ENCODE measurements around the gene VTN.
A peak's percentile ranks its signal among the peaks of the same experiment; 100 is the strongest.
"Not testable (repeated sequence)": the region's sequence is repeated elsewhere in the genome, so short reads cannot be mapped to it uniquely, and the experiment has no call there.

Gene VTN

DNA sequence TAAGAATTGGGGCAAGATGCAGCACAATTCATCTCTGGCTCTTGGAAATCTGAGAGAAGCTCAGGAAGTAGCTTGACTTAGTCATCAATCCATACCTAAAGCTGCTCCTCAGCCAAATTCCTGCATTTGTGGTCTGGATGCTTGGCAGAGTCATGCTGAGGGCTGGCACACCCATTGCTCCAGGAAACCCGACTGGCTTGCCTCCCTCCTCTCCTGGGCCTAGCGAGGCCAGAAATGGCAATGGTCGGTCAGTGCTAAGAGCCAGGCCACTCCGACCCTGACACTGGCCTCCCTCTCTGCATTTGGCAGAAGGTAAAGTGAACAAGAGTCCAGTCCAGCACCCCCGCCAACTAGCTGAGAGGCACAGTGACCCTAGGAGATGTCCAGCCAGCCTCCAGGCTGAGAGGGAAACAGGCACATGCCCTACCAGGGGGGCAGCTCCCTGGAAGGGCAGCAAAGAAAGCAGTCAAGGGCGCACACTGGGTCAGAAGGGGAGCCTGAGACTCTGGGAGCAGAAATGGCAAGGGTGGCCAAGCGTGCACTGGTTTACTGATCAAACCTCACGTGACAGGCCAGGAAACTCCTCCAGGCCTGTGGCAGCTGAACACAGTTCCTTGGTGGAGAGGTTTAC lies 22.7 kb downstream of the VTN start:
- Mint-ChIP-seq H3K27me3 (ENCODE audit: low read depth) (no peaks in the 10 kb centered on the region), H3K9me3 (no peaks in the 10 kb centered on the region), H3K4me3 (no peak overlapping the region), H3K27ac (no peak overlapping the region), H3K36me3 (ENCODE audit: low read depth) (peaks cover 50% of the 10 kb centered on the region), H3K4me1 (ENCODE audit: low read depth) (no peaks in the 10 kb centered on the region)
- DNase-seq (ENCODE audit: low spot score): no peak

DNA sequence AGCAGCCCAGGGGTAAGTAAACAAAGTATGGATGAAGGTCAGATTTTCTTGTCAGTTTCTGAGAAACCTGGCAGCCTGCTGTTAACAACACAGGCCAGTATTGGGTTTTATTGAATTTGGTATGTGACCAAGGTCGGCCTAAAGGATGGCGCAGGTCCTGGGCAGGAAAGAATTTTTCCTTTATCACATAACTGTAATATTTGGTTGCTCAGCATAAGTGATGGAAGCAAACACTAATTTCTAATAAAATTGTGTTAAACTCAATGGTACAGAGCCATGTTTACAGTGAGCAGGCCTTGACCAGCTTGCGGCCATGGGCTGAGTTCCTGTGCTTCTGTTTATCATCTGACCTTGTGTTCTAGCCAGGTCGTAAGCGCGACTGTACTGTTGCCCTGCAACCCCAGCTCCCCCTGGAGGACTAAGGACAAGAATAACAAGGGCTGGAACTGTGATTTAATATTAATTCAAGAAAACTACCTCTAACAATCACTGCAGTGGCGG lies 23.3 kb downstream of the VTN start:
- Mint-ChIP-seq H3K36me3 (ENCODE audit: low read depth) (peaks cover 51% of the 10 kb centered on the region), H3K27me3 (ENCODE audit: low read depth) (no peaks in the 10 kb centered on the region), H3K27ac (no peak overlapping the region), H3K4me3 (no peak overlapping the region), H3K9me3 (no peaks in the 10 kb centered on the region), H3K4me1 (ENCODE audit: low read depth) (no peaks in the 10 kb centered on the region)
- DNase-seq (ENCODE audit: low spot score): no peak

- Mint-ChIP-seq H3K27me3 (ENCODE audit: low read depth) (no peaks in the 10 kb centered on the region), H3K4me1 (ENCODE audit: low read depth) (no peaks in the 10 kb centered on the region), H3K27ac (no peak overlapping the region), H3K4me3 (no peak overlapping the region), H3K36me3 (ENCODE audit: low read depth) (peaks cover 54% of the 10 kb centered on the region), H3K9me3 (no peaks in the 10 kb centered on the region)
- DNase-seq (ENCODE audit: low spot score): no peak
These were observed 23.9 kb downstream of the VTN start for GRCh38 chr17:28346199-28346580.

- no peak overlapping the region for H3K27ac Mint-ChIP-seq
- H3K4me1 Mint-ChIP-seq (ENCODE audit: low read depth): no peaks in the 10 kb centered on the region
- H3K4me3 Mint-ChIP-seq: no peak overlapping the region
- H3K36me3 Mint-ChIP-seq (ENCODE audit: low read depth): peaks cover 50% of the 10 kb centered on the region
- H3K9me3 Mint-ChIP-seq: no peaks in the 10 kb centered on the region
- DNase-seq (ENCODE audit: low spot score): no peak
- no peaks in the 10 kb centered on the region for H3K27me3 Mint-ChIP-seq (ENCODE audit: low read depth)
These were observed 24.5 kb downstream of the VTN start for GRCh38 chr17:28345419-28346198.

GRCh38 chr17:28344435-28344901 lies 25.6 kb downstream of the VTN start:
- no peaks in the 10 kb centered on the region for H3K9me3 Mint-ChIP-seq
- H3K27ac Mint-ChIP-seq: no peak overlapping the region
- H3K36me3 Mint-ChIP-seq (ENCODE audit: low read depth): peaks cover 48% of the 10 kb centered on the region
- H3K4me1 Mint-ChIP-seq (ENCODE audit: low read depth): no peaks in the 10 kb centered on the region
- H3K4me3 Mint-ChIP-seq: no peak overlapping the region
- no peak for DNase-seq (ENCODE audit: low spot score)
- H3K27me3 Mint-ChIP-seq (ENCODE audit: low read depth): no peaks in the 10 kb centered on the region

GRCh38 chr17:28344011-28344410 lies 26.1 kb downstream of the VTN start:
- Mint-ChIP-seq H3K27me3 (ENCODE audit: low read depth) (no peaks in the 10 kb centered on the region), H3K36me3 (ENCODE audit: low read depth) (peaks cover 48% of the 10 kb centered on the region), H3K9me3 (no peaks in the 10 kb centered on the region), H3K27ac (no peak overlapping the region), H3K4me1 (ENCODE audit: low read depth) (no peaks in the 10 kb centered on the region), H3K4me3 (no peak overlapping the region)
- no peak for DNase-seq (ENCODE audit: low spot score)

- Mint-ChIP-seq H3K9me3 (no peaks in the 10 kb centered on the region), H3K4me1 (ENCODE audit: low read depth) (peaks cover under 1% of the 10 kb centered on the region), H3K27ac (no peak overlapping the region), H3K4me3 (no peak overlapping the region), H3K27me3 (ENCODE audit: low read depth) (no peaks in the 10 kb centered on the region), H3K36me3 (ENCODE audit: low read depth) (peaks cover 49% of the 10 kb centered on the region)
- DNase-seq (ENCODE audit: low spot score): no peak
These were observed 26.6 kb downstream of the VTN start for GRCh38 chr17:28343491-28343932.

DNA sequence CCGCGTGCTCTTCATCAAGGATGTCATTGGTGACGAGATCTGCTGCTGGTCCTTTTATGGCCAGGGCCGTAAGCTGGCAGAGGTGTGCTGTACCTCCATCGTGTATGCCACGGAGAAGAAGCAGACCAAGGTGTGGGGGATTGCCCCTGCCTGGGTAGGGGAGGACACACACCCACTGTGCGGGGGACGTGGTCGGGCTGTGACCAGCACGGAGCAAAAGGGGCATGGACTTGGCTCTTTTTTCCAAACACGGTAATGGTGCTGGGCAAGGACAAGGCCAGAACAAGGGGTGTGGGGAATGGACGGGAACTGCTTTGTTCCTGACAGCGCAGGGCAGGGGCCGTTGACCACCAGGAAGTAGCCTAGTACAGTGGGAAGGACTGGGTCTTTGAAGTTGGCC lies 27.8 kb downstream of the VTN start:
- Mint-ChIP-seq H3K4me3 (no peak overlapping the region), H3K4me1 (ENCODE audit: low read depth) (peaks cover 6% of the 10 kb centered on the region), H3K27ac (no peak overlapping the region), H3K27me3 (ENCODE audit: low read depth) (no peaks in the 10 kb centered on the region), H3K36me3 (ENCODE audit: low read depth) (peaks cover 42% of the 10 kb centered on the region), H3K9me3 (no peaks in the 10 kb centered on the region)
- DNase-seq (ENCODE audit: low spot score): no peak

DNA sequence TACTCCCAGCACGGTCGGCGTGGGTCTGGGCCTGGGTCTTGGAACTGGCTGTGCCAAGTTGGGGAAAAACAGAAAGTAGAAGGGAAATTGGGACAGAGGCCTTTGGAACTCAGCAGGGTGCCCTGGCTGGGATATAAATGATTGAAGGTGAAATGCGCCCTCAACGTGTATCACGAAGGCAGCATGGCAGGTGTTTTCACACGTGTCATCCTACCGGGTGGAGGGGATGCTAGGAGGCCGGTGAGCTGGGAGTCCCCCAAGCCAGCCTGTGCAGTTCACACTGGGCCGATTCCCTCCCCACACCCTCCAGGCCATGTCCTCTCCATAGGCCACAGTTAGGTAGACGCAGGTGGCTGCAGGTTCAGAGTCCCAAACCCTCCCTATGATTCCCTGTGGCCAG lies 28.6 kb downstream of the VTN start:
- Mint-ChIP-seq H3K36me3 (ENCODE audit: low read depth) (peaks cover 35% of the 10 kb centered on the region), H3K9me3 (no peaks in the 10 kb centered on the region), H3K4me1 (ENCODE audit: low read depth) (peaks cover 14% of the 10 kb centered on the region), H3K27me3 (ENCODE audit: low read depth) (no peaks in the 10 kb centered on the region), H3K4me3 (no peak overlapping the region), H3K27ac (no peak overlapping the region)
- DNase-seq (ENCODE audit: low spot score): no peak

GRCh38 chr17:28340374-28340773 lies 29.7 kb downstream of the VTN start:
- peaks cover 17% of the 10 kb centered on the region for H3K4me1 Mint-ChIP-seq (ENCODE audit: low read depth)
- H3K36me3 Mint-ChIP-seq (ENCODE audit: low read depth): peaks cover 28% of the 10 kb centered on the region
- no peaks in the 10 kb centered on the region for H3K27me3 Mint-ChIP-seq (ENCODE audit: low read depth)
- no peak for DNase-seq (ENCODE audit: low spot score)
- H3K27ac Mint-ChIP-seq: no peak overlapping the region
- no peak overlapping the region for H3K4me3 Mint-ChIP-seq
- no peaks in the 10 kb centered on the region for H3K9me3 Mint-ChIP-seq

DNA sequence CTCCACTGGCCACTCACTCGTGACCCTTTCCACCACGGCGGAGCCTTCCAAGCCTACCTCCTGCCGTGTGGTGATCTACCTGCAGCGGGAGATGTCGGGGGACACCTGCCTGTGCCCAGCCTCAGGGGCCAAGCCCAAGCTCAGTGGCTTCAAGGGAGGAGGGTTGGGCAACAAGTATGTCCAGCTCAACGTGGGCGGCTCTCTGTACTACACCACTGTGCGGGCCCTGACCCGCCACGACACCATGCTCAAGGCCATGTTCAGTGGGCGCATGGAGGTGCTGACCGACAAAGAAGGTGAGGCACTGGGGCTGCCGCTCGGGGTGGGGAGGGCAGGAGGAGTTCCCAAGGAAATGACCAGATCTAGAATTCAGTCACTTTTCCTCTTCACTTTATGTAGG lies 30.7 kb downstream of the VTN start:
- no peak overlapping the region for H3K27ac Mint-ChIP-seq
- H3K36me3 Mint-ChIP-seq (ENCODE audit: low read depth): peaks cover 26% of the 10 kb centered on the region
- H3K4me3 Mint-ChIP-seq: no peak overlapping the region
- H3K27me3 Mint-ChIP-seq (ENCODE audit: low read depth): no peaks in the 10 kb centered on the region
- peaks cover 23% of the 10 kb centered on the region for H3K4me1 Mint-ChIP-seq (ENCODE audit: low read depth)
- DNase-seq (ENCODE audit: low spot score): no peak
- H3K9me3 Mint-ChIP-seq: no peaks in the 10 kb centered on the region

- DNase-seq (ENCODE audit: low spot score); H3K27me3 Mint-ChIP-seq (ENCODE audit: low read depth); H3K4me3 Mint-ChIP-seq; H3K9me3 Mint-ChIP-seq; H3K27ac Mint-ChIP-seq: not testable (repeated sequence)
- H3K4me1 Mint-ChIP-seq (ENCODE audit: low read depth): peaks cover 29% of the 10 kb centered on the region
- H3K36me3 Mint-ChIP-seq (ENCODE audit: low read depth): peaks cover 22% of the 10 kb centered on the region
These were observed 31.3 kb downstream of the VTN start for GRCh38 chr17:28338769-28339212.

- H3K27me3 Mint-ChIP-seq (ENCODE audit: low read depth): no peaks in the 10 kb centered on the region
- H3K9me3 Mint-ChIP-seq: no peaks in the 10 kb centered on the region
- H3K4me3 Mint-ChIP-seq: no peak overlapping the region
- peaks cover 22% of the 10 kb centered on the region for H3K36me3 Mint-ChIP-seq (ENCODE audit: low read depth)
- no peak for DNase-seq (ENCODE audit: low spot score)
- peak overlapping the region; percentile 41 for H3K27ac Mint-ChIP-seq
- peaks cover 30% of the 10 kb centered on the region for H3K4me1 Mint-ChIP-seq (ENCODE audit: low read depth)
These were observed 31.9 kb downstream of the VTN start for GRCh38 chr17:28338056-28338768.
